Activated CD4-positive, alpha-beta T cell treated with anti-CD3 and anti-CD28 coated beads, Interleukin-2, amount 50 U/mL, for 48 hours (primary cell): ENCODE results near the gene COP1.

ENCODE experiments used
- DNase-seq, 2 experiments: peaks; one replicate each; pipeline ENCODE4 v3.0.0-alpha.2; 2020

COP1 gene

DNA sequence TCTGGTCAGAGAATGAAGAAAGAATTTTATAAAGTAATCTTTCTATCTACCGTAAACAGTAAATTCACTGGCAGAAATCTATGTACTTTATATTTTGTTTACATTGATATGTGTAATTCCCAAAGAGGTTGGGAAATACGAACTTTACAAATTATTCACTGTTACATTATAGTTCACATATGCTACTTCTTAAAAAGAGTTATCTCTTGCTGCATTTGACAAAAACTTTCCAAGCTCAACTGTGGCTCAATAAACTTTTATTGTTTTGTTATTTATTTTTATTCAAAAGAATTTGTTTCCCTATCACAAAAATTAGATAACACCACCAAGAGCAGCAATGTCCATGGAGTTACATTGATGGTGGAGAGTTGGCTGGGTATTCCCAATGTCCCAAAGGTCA, 262.5 kb downstream of the COP1 start:
- no peak for DNase-seq

DNA sequence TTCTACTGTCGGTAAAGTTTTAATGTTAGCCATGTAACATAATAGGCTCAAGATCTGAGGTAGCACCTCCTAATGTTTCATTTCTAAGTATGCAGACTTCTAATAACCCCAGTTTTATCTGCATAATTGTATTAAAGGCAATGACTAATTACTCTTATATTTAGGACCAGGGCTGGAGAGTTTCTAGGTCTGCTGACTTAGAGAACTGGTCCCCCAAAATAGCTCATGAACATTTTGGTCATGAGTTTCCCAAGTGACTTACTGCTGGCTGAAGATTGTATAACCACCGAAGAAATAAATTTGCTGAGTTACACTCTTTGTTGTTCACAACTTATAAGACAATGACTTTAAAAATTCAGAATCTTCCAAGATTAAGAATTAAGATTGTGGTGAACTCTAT, 265.9 kb downstream of the COP1 start:
- no peak for DNase-seq

DNA sequence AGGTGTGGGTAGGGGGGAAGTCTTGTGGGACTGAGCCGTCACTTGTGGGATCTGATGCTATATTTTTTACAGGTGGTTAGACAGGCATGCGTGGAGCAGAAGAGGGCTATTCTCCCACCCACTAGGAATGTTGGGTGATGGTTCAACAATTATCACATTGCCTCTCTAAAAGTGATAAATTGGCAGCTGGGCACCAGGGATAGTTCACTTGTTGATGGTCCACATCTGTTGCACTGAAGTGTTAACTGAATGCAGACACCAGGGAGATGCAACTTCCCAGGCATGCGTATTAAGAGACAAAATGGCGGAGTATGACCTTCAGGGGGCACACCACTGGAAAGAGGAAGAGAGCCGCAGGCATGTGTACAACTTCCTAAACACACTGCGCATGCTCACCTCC, 270.4 kb downstream of the COP1 start:
- DNase-seq, result no peak

DNA sequence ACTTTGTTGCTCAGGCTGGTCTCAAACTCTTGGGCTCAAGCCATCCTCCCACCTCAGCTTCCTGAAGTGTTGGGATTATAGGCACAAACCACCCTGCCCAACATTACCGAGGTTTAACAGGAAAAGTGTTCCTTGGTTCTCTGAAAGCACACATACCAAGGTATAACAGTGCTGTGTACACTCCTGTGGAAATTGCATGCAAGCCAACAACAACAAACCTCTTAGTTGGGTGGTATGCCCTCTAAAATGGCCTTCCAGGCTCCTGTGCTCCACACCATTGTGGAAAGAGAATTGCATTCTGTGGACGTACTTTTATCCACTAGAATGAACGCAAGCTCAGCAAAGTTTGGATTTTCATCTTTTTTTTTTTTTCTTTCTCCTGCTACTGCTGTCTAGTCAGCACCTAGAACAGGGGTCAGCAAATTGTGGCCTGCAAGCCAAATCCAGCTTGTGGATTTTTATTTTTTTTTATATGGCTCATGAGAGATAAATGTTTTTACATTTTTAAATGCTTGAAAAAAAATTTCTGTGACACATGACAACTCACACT, 271.4 kb downstream of the COP1 start:
- DNase-seq, result no peak

DNA sequence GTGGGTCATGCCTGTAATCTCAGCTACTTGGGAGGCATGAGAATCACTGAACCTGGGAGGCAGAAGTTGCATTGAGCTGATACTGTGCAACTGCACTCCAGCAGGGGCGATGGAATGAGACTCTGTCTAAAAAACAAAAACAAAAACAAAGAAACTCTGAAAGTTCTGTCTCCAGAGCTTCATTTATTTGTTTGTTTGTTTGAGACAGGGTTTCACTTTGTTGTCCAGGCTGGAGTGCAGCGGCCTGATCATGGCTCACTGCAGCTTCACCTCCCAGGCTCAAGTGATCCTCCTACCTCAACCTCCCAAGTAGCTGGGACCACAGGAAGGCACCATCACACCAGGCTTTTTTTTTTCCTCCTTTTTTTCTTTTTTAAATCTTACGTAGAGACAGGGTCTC, 271.9 kb downstream of the COP1 start:
- DNase-seq, result no peak

DNA sequence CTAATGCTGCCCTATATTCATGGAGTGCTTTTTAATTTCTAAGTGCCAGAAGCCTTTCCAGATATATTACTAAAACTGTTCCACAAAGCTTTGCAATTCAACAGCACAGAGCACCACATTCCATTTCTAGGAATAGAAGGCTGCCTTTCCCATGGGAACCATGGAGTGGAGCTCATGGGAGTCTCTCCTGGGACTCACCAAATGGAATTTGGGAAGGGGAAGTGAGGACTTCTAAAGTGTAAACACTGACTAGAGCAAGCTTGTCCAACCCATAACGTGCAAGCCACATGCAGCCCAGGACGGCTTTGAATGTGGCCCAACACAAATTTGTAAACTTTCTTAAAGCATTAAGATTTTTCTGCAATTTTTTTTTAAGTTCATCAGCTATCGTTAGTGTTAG, 273.3 kb downstream of the COP1 start:
- no peak for DNase-seq

DNA sequence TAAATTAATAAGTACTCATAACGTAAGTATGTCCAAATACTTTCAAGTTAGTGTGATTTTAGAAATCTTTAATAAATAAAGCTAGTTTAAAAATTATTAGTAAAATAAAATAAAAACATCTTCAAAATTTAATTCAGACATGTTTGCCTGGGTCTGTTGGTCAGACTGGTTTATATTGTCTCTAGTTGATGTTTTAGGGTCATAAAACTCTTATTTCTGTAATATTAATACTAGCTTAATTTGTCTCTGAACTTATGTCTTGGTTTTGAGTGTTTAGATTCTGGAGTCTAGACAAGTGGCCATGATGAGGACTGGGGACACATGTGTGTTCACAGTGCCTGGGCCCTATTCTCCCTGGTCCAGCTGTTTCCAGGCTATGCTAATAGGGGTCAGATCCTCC, 279.1 kb downstream of the COP1 start:
- no peak for DNase-seq

DNA sequence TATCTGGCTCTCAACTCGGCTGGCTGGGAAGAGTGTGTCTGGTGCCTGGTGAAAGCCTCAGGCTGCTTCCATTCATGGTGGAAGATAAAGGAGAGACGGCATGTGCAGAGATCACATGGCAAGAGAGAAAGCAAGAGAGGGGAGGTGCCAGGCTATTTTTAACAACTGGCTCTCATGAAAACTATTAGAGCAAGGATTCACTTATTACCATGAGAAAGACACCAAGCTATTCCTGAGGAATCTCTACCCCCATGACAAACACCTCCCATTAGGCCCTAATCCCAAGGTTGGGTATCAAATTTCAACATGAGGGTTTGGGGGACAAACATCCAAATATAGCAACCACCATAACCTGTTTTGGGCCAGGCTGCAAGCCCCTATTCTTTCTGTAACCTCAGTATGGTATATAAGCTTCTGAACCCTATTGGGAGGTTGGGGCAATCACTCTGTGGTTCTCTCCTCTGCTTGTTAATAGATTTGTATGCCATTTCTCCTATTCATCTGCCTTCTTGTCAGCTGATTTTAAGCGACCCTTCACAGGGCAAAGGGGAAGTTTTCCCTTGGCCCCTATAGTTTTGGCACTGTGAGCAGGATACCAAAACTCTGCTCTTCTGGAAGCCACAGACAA, 284.7 kb downstream of the COP1 start:
- no peak for DNase-seq

DNA sequence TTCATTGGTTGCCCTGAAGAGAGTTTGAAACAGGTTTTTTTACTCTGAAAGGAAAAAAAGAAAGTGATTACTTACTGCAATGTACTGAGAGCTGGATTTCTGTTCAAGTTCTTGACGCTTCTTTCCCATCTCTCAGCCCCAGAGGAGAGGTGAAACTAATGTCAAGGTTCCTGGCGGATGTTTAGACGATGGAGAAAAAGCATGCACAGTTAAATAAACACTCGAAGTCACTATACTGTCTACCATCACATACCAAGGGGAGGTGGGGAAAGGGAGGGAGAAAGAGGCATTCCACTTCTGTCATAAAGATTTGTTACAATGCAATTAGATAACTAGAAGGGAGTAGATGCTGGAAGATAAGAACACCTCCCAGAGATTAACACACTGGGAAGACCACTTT, 286.7 kb downstream of the COP1 start:
- no peak for DNase-seq

DNA sequence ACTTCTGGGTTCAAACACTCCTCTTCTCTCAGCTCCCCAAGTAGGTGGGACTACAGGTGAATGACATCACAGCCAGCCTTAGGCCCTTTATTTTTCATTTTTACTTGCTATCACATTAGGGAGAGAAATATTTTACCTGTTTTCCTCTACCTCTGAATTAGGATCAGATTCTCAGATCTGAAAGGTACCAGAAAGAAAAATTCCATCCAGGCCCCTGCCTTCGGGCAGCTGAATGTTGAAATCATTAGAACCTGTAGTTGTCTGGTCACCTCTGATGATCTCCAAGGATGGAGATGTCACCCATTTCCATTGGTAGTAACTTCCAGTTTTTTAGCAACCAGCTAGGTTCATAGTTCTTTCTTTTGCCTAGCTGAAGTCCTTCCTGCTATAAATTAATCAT, 288.1 kb downstream of the COP1 start:
- DNase-seq, result no peak

DNA sequence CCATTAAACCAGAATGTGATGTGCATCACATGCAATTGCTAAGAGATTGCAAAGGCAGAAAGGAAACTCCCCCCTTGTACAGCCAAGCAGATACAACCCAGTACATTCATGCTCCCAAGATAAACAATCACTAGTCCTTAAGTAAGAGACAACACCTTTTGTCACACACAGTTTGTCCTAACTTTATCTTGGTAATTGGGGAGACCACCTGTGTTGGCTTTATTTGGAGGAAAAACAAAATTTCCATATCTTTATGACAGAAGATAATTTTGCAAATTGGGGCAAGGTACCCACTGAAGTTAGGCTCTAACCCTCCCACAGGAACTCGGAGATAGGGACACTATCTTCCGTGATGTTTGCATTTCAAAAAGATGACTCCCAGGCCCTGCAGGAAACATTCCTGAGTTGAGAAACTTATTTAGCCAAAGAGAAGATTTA, 288.7 kb downstream of the COP1 start:
- no peak for DNase-seq

DNA sequence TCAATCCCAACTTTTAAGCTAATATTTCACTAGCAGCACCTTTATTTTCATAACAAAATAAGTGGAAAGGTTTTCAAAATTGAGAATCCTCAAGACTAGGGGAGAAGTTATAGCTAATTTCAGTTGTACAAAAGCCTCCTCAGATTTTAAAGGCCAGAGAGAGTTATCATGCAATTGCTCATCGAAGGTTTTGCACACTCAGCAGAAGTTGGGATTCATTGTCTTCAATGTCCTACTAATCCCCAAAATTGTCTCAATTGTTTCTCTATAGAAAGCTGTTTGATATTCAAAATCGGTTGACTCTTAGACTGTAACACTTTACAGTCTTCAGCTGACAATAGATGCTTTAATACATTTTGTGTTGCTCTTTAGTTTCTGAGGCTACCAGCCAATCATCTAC, 293.0 kb downstream of the COP1 start:
- DNase-seq, result no peak

DNA sequence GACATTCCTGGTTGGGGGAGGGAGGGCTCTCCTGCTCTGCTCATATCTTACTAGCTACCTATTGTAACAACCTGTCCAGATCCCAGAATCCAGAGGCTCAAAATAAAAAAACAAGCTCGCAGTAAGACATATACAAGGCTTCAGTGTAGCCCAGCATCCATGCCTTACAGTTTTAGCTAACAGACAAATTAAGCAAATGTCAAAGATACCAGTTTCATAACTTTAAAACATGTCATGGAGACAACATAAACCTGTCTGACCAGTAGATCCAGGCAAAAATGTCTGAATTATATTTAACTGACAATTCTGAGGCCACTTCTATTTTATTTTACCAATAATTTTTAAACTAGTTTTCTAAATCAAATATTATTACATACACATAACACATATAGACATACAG, 295.9 kb downstream of the COP1 start:
- no peak for DNase-seq

DNA sequence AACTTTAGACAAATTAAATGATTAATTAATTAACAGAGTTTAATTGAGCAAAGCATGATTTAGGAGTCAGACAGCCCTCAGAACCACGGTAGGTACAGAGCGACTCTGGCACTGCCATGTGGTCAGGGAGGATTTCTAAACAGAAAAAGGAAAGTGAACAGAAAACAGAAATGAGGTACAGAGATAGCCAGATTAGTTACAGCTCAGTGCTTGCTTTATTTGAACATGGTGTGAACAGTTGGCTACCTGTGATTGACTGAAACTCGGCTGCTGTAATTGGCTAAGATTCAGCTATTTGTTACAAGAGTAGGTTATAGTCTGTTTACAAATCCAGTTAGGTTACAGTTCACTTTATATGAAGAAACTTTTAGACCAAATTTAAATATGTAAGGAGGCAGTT, 300.7 kb downstream of the COP1 start:
- no peak for DNase-seq

DNA sequence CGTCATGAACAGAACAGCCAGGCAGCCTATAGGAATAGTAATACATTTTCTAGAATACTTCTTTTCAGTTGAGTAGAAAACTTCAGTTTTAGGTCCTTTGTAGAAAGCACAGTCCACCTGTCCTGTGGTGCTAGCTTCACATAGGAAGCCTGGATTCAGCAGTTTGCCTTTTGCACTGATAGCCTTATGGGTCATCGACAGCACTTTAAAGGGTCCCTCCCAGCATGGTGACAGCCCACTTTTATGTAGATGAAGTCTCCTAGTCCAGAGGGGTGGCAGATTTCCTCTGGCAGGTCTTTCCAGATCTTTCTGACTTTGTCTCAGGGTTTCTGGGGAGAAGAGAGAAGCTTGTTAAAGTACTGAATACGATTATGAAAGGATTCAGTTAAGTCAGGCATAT, 302.3 kb downstream of the COP1 start:
- DNase-seq, result no peak

DNA sequence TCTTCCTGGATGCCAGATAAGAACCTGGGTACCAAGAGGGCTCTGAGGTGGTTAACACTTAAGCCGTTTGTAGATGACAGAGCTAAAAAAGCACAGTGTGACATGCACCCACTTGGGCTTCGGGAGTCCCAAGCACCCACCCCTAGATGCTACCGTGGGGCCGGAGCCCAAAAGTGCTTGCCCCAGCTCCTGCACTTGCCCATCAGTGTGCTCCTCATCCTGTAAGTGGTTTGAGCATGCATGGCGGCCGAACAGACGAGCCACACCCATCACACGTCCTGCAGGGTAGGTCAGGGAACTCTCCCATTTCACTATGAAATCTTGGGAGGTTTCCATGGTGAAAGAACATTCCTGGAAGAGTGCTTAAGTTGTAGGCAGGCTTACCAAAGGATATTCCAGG, 304.8 kb downstream of the COP1 start:
- no peak for DNase-seq

DNA sequence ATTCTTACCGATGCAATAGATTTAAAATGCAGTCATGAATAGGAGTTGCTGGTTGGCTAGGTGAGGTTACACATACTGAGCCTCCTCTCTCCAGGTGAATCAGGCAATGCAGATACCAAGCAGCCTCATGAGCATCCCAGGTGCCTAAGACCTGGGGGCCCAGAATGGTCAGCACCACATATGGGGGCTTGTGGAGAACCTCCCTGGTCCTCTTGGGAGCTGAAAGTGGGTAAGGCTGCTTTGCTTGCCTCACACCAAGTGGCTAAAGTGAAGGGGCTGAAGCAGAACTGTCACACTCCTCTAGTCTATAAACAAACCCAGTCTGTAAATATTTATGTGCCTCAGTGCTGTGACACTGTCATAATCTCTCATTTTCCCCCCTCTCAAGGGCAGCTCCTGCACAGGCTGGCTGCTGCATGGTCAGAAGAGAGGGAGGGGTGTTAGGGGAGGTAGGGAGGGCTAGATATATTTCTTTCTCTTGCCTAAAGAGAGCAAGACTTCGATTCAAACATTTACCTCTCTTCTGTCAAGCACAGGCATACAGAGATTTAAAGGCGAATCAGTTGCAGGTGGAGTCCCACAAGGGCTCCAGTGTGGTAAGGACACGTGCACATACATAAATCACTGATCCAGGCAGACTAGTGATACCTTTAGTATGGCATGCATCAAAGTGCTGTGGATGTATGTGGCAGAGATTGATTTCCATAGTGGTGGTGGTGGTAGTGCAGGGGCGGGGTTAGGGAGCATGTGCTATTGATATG, 305.8 kb downstream of the COP1 start:
- no peak for DNase-seq

DNA sequence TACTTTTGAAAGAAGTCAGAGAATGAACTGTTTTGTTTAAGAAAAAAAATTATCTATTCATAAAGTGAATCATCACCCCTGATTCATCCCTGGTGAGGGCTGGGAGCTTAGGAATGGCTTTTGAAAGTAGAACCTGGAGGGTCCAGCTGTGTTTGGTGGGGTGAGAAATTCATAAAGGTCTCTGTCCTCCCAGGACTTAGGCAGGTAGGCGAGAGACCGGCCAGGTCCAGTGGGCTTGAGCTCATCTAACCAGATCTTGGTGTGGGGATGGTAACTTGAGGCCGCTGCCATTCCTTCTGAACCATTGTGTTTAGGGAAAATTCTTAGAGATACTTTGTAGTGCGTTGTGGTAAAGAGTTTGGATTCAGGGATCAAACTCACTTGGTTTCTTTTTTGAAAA, 306.9 kb downstream of the COP1 start:
- DNase-seq, result no peak

DNA sequence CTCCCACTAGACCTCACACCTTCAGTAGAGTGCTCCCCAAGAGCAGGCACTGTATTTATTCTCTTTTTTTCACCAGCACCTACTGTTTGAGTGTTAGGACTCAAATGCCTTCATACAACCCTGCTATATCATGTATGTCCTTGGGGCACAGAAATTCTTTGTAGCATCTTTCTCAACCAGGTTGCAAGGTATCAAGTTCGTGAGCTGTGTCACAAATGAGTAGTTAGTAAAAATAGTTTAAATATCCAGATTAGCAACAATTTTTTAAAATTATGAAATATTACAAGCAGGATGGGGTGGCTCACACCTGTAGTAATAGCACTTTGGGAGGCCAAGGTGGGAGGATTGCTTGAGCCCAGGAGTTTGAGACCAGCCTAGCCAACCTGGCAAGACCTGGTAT, 311.1 kb downstream of the COP1 start:
- no peak for DNase-seq
